H9 (cell line): ENCODE results near the gene FAM53B. TPM values are rescaled to one million over a fixed set of nuclear protein-coding genes. Genes with fewer than 3 reads are reported as not detected.
A peak's percentile ranks its signal among the peaks of the same experiment; 100 is the strongest.

ENCODE experiments used
- DNase-seq: peaks from one replicate; pipeline ENCODE4 v3.0.0-alpha.2; 2017
- H2AFZ ChIP-seq: one replicate; pipeline ENCODE4 v1.6.1; 2013; ENCODE audit warnings: mild to moderate bottlenecking, low read length, control low read depth, moderate library complexity
- H2AK5ac ChIP-seq: 2 replicates; pipeline ENCODE4 v1.6.1; 2013; ENCODE audit warnings: low read length, control low read depth, mixed read lengths; ENCODE audit not compliant: insufficient read length
- H2BK120ac ChIP-seq: one replicate; pipeline ENCODE4 v1.6.1; 2013; ENCODE audit warnings: low read depth, mild to moderate bottlenecking, low read length, control low read depth, inconsistent platforms; ENCODE audit not compliant: poor library complexity, severe bottlenecking
- H2BK12ac ChIP-seq: 2 replicates; pipeline ENCODE4 v1.6.1; 2013; ENCODE audit warnings: low read length, control low read depth, mixed read lengths, low read depth; ENCODE audit not compliant: insufficient read length
- H2BK15ac ChIP-seq: 2 replicates; pipeline ENCODE4 v1.6.1; 2013; ENCODE audit warnings: low read depth, low read length, control low read depth
- H2BK20ac ChIP-seq: one replicate; pipeline ENCODE4 v1.6.1; 2013; ENCODE audit warnings: low read depth, mild to moderate bottlenecking, low read length, control low read depth, inconsistent platforms; ENCODE audit not compliant: poor library complexity, severe bottlenecking
- H2BK5ac ChIP-seq: 2 replicates; pipeline ENCODE4 v1.6.1; 2013; ENCODE audit warnings: low read length, control low read depth, mixed read lengths; ENCODE audit not compliant: insufficient read length
- H3K14ac ChIP-seq: 2 replicates; pipeline ENCODE4 v1.6.1; 2013; ENCODE audit warnings: low read length, control low read depth; ENCODE audit not compliant: insufficient read depth
- H3K18ac ChIP-seq: 2 replicates; pipeline ENCODE4 v1.6.1; 2013; ENCODE audit warnings: low read depth, mild to moderate bottlenecking, mixed read lengths, low read length, control low read depth; ENCODE audit not compliant: insufficient read length
- H3K23ac ChIP-seq: 2 replicates; pipeline ENCODE4 v1.6.1; 2013; ENCODE audit warnings: low read length, control low read depth, mixed read lengths, low read depth; ENCODE audit not compliant: insufficient read length
- H3K23me2 ChIP-seq: 2 replicates; pipeline ENCODE4 v1.6.1; 2013; ENCODE audit warnings: low read depth, mild to moderate bottlenecking, mixed read lengths, low read length, control low read depth; ENCODE audit not compliant: insufficient read length, poor library complexity, severe bottlenecking
- H3K27ac ChIP-seq: 2 replicates; pipeline ENCODE4 v1.5.1; 2013; ENCODE audit warnings: low read length, control low read depth, mixed read lengths, low read depth; ENCODE audit not compliant: insufficient read length
- H3K27me3 ChIP-seq: 2 replicates; pipeline ENCODE4 v1.6.1; 2013; ENCODE audit warnings: low read length, control low read depth, inconsistent platforms; ENCODE audit not compliant: insufficient read depth
- H3K4ac ChIP-seq: 2 replicates; pipeline ENCODE4 v1.6.1; 2013; ENCODE audit warnings: low read depth, mild to moderate bottlenecking, control low read depth, inconsistent platforms, low read length, moderate library complexity
- H3K4me1 ChIP-seq: 2 replicates; pipeline ENCODE4 v1.6.1; 2013; ENCODE audit warnings: low read length, control low read depth, inconsistent platforms; ENCODE audit not compliant: insufficient read depth
- H3K4me2 ChIP-seq: 2 replicates; pipeline ENCODE4 v1.6.1; 2013; ENCODE audit warnings: low read length, control low read depth, mixed read lengths; ENCODE audit not compliant: insufficient read length, insufficient read depth
- H3K56ac ChIP-seq: 2 replicates; pipeline ENCODE4 v1.6.1; 2013; ENCODE audit warnings: low read depth, mild to moderate bottlenecking, mixed read lengths, low read length, control low read depth; ENCODE audit not compliant: insufficient read length
- H3K79me1 ChIP-seq: 2 replicates; pipeline ENCODE4 v1.6.1; 2013; ENCODE audit warnings: low read depth, mild to moderate bottlenecking, moderate library complexity, low read length, control low read depth, inconsistent platforms; ENCODE audit not compliant: insufficient read depth, poor library complexity, severe bottlenecking
- H3K79me2 ChIP-seq: 2 replicates; pipeline ENCODE4 v1.6.1; 2013; ENCODE audit warnings: low read length, control low read depth, inconsistent platforms; ENCODE audit not compliant: insufficient read depth
- H3K9ac ChIP-seq: 2 replicates; pipeline ENCODE4 v1.6.1; 2013; ENCODE audit warnings: low read length, control low read depth, mixed read lengths; ENCODE audit not compliant: insufficient read length; ENCODE audit errors: extremely low read depth
- H3K9me3 ChIP-seq: one replicate; pipeline ENCODE4 v1.6.1; 2013; ENCODE audit warnings: low read depth, low read length, inconsistent platforms; ENCODE audit not compliant: control insufficient read depth
- H3T11ph ChIP-seq: one replicate; pipeline ENCODE4 v1.6.1; 2013; ENCODE audit warnings: mild to moderate bottlenecking, low read length, control low read depth, inconsistent platforms
- H4K20me1 ChIP-seq: one replicate; pipeline ENCODE4 v1.6.1; 2013; ENCODE audit not compliant: control insufficient read depth, insufficient read length, insufficient read depth
- H4K5ac ChIP-seq: 2 replicates; pipeline ENCODE4 v1.6.1; 2013; ENCODE audit warnings: low read depth, mild to moderate bottlenecking, mixed read lengths, low read length, control low read depth; ENCODE audit not compliant: insufficient read length
- H4K8ac ChIP-seq: replicated peaks from 2 replicates; pipeline ENCODE4 v1.6.1; 2013; ENCODE audit warnings: low read length, control low read depth, mixed read lengths, low read depth; ENCODE audit not compliant: insufficient read length
- H4K91ac ChIP-seq: 2 replicates; pipeline ENCODE4 v1.6.1; 2013; ENCODE audit warnings: low read depth, mild to moderate bottlenecking, moderate library complexity, mixed read lengths, low read length, control low read depth; ENCODE audit not compliant: insufficient read length
- H3K27ac Mint-ChIP-seq, 3 experiments: 2 replicates in 2 of 3; 3 replicates in 1 of 3; pipeline ENCODE4 v1.8.0; 2020 to 2021; ENCODE audit warnings: mixed read lengths in 3 of 3, mild to moderate bottlenecking in 1 of 3, moderate library complexity in 1 of 3
- H3K27me3 Mint-ChIP-seq: 2 replicates; pipeline ENCODE4 v1.8.0; 2021; ENCODE audit warnings: low read depth, mild to moderate bottlenecking, moderate library complexity, mixed read lengths
- H3K36me3 Mint-ChIP-seq, 3 experiments: 2 replicates in 2 of 3; 3 replicates in 1 of 3; pipeline ENCODE4 v1.8.0; 2020 to 2021; ENCODE audit warnings: low read depth in 3 of 3, mixed read lengths in 3 of 3; ENCODE audit not compliant: insufficient read depth in 1 of 3
- H3K4me1 Mint-ChIP-seq, 2 experiments: 2 replicates each; pipeline ENCODE4 v1.8.0; 2020; ENCODE audit warnings: mixed read lengths in 2 of 2
- H3K4me3 Mint-ChIP-seq, 2 experiments: 2 replicates in 1 of 2; 3 replicates in 1 of 2; pipeline ENCODE4 v1.8.0; 2020 to 2021; ENCODE audit warnings: mild to moderate bottlenecking in 2 of 2, mixed read lengths in 2 of 2, moderate library complexity in 1 of 2
- H3K9me3 Mint-ChIP-seq, 2 experiments: 2 replicates in 1 of 2; 3 replicates in 1 of 2; pipeline ENCODE4 v1.8.0; 2020; ENCODE audit warnings: mild to moderate bottlenecking in 2 of 2, mixed read lengths in 2 of 2, moderate library complexity in 1 of 2
- WGBS: extraction: QIAGEN DNeasy Blood & Tissue Kit; methylation state at CpG from one replicate; pipeline ENCODE4 v1.1.7; 2013; ENCODE audit warnings: missing lambda C conversion rate, low lambda C conversion rate, mixed read lengths; ENCODE audit not compliant: insufficient read length; ENCODE audit errors: extremely low coverage; 5-methylcytosine and 5-hydroxymethylcytosine counted together
- total RNA-seq: library from RNA; stranded (reverse); gene quantifications from 2 replicates; pipeline ENCODE4 v1.2.1, GENCODE V29; 2021
- TF ChIP-seq, protein P1 (sequence below): fragments of 200-600 bp; sonication (generic); conservative IDR thresholded peaks from 3 replicates; pipeline ENCODE4 v1.8.0; 2021; ENCODE audit warnings: antibody characterized with exemption, mild to moderate bottlenecking

FAM53B gene
- total RNA-seq, 1 experiment from 2014 or later, result 11.5 TPM

DNA sequence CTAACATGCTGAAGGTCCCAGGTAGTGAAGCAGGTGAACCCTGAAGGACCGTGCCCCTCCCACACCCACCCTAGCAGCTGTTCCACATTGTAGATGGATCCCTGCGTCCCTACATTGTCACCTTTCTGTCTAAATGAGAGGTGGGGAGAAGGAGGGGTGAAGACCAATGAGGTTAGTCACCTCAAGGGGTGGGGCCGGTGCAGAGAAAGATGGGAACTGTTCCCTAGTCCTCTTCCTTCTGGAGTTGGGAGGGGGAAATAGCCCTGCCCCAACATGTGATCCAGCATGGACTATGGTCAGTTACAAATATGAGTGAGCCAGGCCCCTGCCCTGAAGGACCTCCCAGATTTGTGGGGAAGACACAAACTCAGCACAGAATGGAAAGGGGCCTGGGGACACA, 158.0 kb downstream of the FAM53B start:
- no peak overlapping the region for H4K5ac ChIP-seq
- Mint-ChIP-seq H3K4me1 (peaks cover 0 to 8% of the 10 kb centered on the region in 2 experiments; a peak in 1 of 4 replicates), H3K27ac (peak overlapping the region in 2 of 3 experiments; percentile 60 to 88; a peak in 2 of 7 replicates), H3K36me3 (peaks cover 0 to under 1% (median 0%) of the 10 kb centered on the region in 3 experiments; a peak in 1 of 7 replicates), H3K4me3 (no peak overlapping the region), H3K27me3 (peaks cover 3% of the 10 kb centered on the region; the same call in 1 of the 2 replicates), H3K9me3 (peaks cover 2 to 5% of the 10 kb centered on the region in 2 experiments; a peak in 3 of 5 replicates)
- no peak overlapping the region for H2BK15ac ChIP-seq
- no peak overlapping the region for H3K56ac ChIP-seq
- H3T11ph ChIP-seq, result no peak overlapping the region
- H3K23ac ChIP-seq, result no peak overlapping the region
- TF ChIP-seq, protein P1, sequence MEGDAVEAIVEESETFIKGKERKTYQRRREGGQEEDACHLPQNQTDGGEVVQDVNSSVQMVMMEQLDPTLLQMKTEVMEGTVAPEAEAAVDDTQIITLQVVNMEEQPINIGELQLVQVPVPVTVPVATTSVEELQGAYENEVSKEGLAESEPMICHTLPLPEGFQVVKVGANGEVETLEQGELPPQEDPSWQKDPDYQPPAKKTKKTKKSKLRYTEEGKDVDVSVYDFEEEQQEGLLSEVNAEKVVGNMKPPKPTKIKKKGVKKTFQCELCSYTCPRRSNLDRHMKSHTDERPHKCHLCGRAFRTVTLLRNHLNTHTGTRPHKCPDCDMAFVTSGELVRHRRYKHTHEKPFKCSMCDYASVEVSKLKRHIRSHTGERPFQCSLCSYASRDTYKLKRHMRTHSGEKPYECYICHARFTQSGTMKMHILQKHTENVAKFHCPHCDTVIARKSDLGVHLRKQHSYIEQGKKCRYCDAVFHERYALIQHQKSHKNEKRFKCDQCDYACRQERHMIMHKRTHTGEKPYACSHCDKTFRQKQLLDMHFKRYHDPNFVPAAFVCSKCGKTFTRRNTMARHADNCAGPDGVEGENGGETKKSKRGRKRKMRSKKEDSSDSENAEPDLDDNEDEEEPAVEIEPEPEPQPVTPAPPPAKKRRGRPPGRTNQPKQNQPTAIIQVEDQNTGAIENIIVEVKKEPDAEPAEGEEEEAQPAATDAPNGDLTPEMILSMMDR, result no peak
- H3K23me2 ChIP-seq, result no peaks in the 10 kb centered on the region
- no peak overlapping the region for H3K9ac ChIP-seq
- H3K27me3 ChIP-seq, result no peaks in the 10 kb centered on the region
- H2AFZ ChIP-seq, result no peak overlapping the region
- no peak overlapping the region for H4K8ac ChIP-seq
- H3K4me1 ChIP-seq, result no peaks in the 10 kb centered on the region
- H2AK5ac ChIP-seq, result no peak overlapping the region
- H3K9me3 ChIP-seq, result no peaks in the 10 kb centered on the region
- H2BK12ac ChIP-seq, result no peak overlapping the region
- H3K18ac ChIP-seq, result no peak overlapping the region
- no peak overlapping the region for H3K4me2 ChIP-seq
- no CpG with 5 or more reads among the region's 3 CpGs for WGBS
- no peaks in the 10 kb centered on the region for H4K20me1 ChIP-seq
- no peak overlapping the region for H2BK5ac ChIP-seq
- no peaks in the 10 kb centered on the region for H3K79me2 ChIP-seq
- no peak overlapping the region for H2BK120ac ChIP-seq
- no peak overlapping the region for H2BK20ac ChIP-seq
- no peaks in the 10 kb centered on the region for H3K79me1 ChIP-seq
- H3K27ac ChIP-seq, result no peak overlapping the region
- H4K91ac ChIP-seq, result no peak overlapping the region
- no peak overlapping the region for H3K4ac ChIP-seq
- H3K14ac ChIP-seq, result no peak overlapping the region
- DNase-seq, result no peak
